Body of pancreas (tissue), 4 donors: Measurements from ENCODE around the gene SPOCK2.

Experiments
- CTCF ChIP-seq, 7 experiments: fragments of 450-650 bp in 4 of 7; fragments of 200-600 bp in 3 of 7; sonication (generic) in 3 of 7; IDR thresholded peaks; one replicate each; pipeline ENCODE4 v1.5.1; 2016 to 2019; ENCODE audit warnings: antibody characterized with exemption in 7 of 7
- POLR2A ChIP-seq, 3 donors: fragments of 450-650 bp; IDR thresholded peaks; one replicate each; pipeline ENCODE4 v1.6.1; 2016; ENCODE audit warnings: antibody characterized with exemption in 3 of 3, mild to moderate bottlenecking in 2 of 3

DNA sequence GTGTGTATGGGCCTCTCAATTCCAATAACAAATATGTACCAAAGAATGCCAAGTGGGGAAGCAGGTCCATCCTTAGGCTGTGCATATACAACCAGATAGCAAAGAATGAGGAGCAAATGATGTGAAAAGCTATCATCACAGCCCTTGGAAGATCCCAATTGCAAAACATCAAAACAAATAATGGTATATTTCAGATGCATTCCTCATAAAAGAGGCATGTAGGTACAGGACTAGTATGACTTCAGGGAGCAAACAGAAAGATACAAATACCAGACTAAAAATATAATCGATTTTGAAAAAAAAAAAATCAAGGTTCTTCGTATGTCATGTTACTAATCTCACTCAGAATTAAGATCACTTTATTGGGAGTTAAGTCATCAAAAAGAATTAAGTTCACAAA, 18.5 kb upstream of the SPOCK2 start:
- TF ChIP-seq POLR2A (IDR thresholded peaks at IDR 0.05), result no peak
- no peak for TF ChIP-seq CTCF (IDR thresholded peaks at IDR 0.05)
